ENCODE data around the gene GLP2R.

Gene GLP2R

DNA sequence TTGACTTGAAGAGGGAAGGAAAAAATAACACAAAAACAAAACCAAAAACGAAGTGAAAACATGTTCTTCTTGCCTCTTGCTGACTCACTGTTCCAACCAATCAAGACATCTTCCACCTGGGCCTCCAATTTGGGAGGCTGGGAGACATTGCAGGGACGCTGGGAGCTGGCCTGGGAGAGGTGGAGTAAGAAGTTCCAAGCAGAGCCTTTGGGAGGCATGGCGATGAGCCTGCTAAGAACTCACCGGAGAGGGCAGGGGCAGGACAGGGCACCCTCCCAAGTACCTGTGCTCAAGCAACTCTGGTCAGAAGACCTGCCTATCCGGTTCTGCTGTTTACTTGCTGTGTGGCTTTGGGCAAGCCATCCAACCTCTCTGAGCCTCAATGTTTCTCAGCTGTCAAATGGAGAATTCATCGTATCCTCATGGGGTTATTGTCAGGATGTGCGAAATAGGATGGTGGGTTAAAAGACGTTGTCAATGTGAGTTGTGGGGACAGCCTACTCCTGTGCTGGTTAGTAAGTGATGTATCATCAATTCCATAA lies 856 bp upstream of the GLP2R start:
- Histone ChIP-seq H3K9me3 (ENCODE audit: severe bottlenecking) (no peaks in the 10 kb centered on the region), H3K27me3 (ENCODE audit: insufficient read depth, poor library complexity, severe bottlenecking) (no peaks in the 10 kb centered on the region), H3K36me3 (ENCODE audit: low read depth) (no peaks in the 10 kb centered on the region), H3K4me3 (ENCODE audit: severe bottlenecking) (no peak overlapping the region), H3K27ac (ENCODE audit: poor library complexity, severe bottlenecking) (no peak overlapping the region), H3K4me1 (ENCODE audit: insufficient read depth, poor library complexity, severe bottlenecking) (no peaks in the 10 kb centered on the region)
- TF ChIP-seq, protein P1, sequence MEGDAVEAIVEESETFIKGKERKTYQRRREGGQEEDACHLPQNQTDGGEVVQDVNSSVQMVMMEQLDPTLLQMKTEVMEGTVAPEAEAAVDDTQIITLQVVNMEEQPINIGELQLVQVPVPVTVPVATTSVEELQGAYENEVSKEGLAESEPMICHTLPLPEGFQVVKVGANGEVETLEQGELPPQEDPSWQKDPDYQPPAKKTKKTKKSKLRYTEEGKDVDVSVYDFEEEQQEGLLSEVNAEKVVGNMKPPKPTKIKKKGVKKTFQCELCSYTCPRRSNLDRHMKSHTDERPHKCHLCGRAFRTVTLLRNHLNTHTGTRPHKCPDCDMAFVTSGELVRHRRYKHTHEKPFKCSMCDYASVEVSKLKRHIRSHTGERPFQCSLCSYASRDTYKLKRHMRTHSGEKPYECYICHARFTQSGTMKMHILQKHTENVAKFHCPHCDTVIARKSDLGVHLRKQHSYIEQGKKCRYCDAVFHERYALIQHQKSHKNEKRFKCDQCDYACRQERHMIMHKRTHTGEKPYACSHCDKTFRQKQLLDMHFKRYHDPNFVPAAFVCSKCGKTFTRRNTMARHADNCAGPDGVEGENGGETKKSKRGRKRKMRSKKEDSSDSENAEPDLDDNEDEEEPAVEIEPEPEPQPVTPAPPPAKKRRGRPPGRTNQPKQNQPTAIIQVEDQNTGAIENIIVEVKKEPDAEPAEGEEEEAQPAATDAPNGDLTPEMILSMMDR (IDR thresholded peaks at IDR 0.05; ENCODE audit: poor library complexity, severe bottlenecking), result no peak
- ATAC-seq (ENCODE audit: low read depth), result no peak
- DNase-seq (ENCODE audit: low spot score), result no peak

DNA sequence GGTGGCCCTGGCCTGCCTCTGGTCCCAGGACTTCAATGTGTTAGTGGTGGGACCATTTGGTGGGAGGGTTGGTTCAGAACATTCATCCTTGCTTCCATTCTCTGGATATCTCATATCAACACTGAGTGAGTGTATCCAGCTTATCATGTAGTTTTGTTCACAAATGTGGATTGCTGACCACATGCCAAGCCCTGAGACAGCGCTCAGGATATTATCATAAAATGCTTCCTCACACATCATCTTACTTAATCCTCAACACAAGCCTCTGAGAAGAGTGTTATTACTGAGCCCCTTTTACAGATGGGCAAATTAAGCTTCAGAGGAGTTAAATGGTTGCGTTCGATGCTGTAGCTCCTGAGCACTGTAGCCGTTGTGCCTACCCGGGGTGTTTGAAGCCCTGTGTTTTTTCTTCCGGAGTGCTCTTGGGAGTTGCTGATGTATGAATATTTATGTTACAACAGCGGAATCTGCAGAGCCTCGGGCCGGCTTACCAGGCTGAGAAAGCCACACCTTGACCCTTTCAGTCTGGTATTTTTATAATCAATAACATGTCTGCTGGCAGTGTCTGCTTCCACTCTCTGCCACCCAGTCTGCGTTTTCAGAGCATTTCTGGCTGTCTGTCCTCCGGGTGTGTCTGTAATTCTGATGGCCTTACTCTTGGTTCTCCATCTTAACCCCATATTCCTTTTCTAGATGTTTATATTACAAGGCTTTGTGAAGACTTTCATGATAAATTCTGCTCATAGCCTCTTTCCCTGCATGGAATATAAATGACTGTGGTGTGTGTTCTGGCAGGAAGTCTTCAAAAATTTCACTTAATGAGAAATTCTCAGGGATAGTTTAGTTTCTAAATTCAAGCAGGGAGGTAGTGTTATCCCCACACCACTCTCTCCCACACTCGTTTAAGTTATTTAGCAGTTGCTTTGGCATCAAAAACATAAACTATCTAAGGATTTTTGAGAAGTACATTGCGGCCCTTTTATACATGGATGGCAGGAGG lies 2.9 kb downstream of the GLP2R start:
- no peak overlapping the region for H3K27ac ChIP-seq (ENCODE audit: poor library complexity, severe bottlenecking)
- H3K4me1 ChIP-seq (ENCODE audit: insufficient read depth, poor library complexity, severe bottlenecking), result no peaks in the 10 kb centered on the region
- no peak for ATAC-seq (ENCODE audit: low read depth)
- no peak for DNase-seq (ENCODE audit: low spot score)
- no peaks in the 10 kb centered on the region for H3K36me3 ChIP-seq (ENCODE audit: low read depth)
- TF ChIP-seq, protein P1 (IDR thresholded peaks at IDR 0.05; ENCODE audit: poor library complexity, severe bottlenecking), result no peak
- H3K27me3 ChIP-seq (ENCODE audit: insufficient read depth, poor library complexity, severe bottlenecking), result no peaks in the 10 kb centered on the region
- no peaks in the 10 kb centered on the region for H3K9me3 ChIP-seq (ENCODE audit: severe bottlenecking)
- no peak overlapping the region for H3K4me3 ChIP-seq (ENCODE audit: severe bottlenecking)

DNA sequence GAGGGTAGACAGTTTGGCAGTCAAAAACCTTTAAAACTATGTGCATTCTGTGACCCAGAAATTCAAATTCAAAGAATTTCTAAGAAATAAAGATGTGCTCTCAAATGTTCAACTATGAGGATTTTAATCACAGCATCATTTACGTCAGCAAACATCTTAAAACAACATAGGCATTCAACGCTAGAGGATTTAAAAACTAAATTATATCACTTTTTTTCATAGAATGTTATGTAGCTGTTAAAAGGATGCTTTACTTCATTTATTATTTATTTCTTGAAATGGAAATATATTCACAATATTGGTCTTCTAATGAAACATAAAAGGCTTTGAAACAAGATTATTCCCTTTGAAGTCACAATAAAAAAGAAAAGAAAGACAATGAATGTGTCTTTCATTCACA lies 3.6 kb downstream of the GLP2R start:
- Histone ChIP-seq H3K4me1 (ENCODE audit: insufficient read depth, poor library complexity, severe bottlenecking) (no peaks in the 10 kb centered on the region), H3K4me3 (ENCODE audit: severe bottlenecking) (no peak overlapping the region), H3K27ac (ENCODE audit: poor library complexity, severe bottlenecking) (no peak overlapping the region), H3K9me3 (ENCODE audit: severe bottlenecking) (no peaks in the 10 kb centered on the region), H3K36me3 (ENCODE audit: low read depth) (no peaks in the 10 kb centered on the region), H3K27me3 (ENCODE audit: insufficient read depth, poor library complexity, severe bottlenecking) (no peaks in the 10 kb centered on the region)
- ATAC-seq (ENCODE audit: low read depth) (no peak), DNase-seq (ENCODE audit: low spot score) (no peak)
- TF ChIP-seq, protein P1 (IDR thresholded peaks at IDR 0.05; ENCODE audit: poor library complexity, severe bottlenecking), result no peak

DNA sequence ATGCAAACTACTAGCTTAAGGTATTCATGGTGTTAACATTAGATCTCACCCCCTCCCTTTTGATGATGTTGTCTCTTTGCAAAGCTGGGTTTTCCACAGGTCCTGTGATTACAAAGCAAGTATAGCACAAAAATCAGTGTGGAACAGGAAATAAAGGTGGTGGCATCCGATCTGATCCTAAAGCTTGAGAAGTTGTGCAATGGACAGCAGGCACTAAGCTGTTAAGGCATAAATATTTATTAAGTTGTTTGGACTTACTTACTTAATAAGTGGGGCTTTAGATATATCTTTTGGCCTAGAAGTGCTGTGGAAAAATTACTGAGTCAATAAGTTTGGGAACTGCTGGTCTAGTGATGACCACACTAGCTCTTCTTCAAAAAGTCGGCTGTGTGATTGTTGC lies 5.0 kb downstream of the GLP2R start:
- Histone ChIP-seq H3K27me3 (ENCODE audit: insufficient read depth, poor library complexity, severe bottlenecking) (no peaks in the 10 kb centered on the region), H3K4me3 (ENCODE audit: severe bottlenecking) (no peak overlapping the region), H3K36me3 (ENCODE audit: low read depth) (no peaks in the 10 kb centered on the region), H3K27ac (ENCODE audit: poor library complexity, severe bottlenecking) (no peak overlapping the region), H3K9me3 (ENCODE audit: severe bottlenecking) (no peaks in the 10 kb centered on the region), H3K4me1 (ENCODE audit: insufficient read depth, poor library complexity, severe bottlenecking) (peaks cover 4% of the 10 kb centered on the region)
- no peak for ATAC-seq (ENCODE audit: low read depth)
- TF ChIP-seq, protein P1 (IDR thresholded peaks at IDR 0.05; ENCODE audit: poor library complexity, severe bottlenecking), result no peak
- DNase-seq (ENCODE audit: low spot score), result no peak

DNA sequence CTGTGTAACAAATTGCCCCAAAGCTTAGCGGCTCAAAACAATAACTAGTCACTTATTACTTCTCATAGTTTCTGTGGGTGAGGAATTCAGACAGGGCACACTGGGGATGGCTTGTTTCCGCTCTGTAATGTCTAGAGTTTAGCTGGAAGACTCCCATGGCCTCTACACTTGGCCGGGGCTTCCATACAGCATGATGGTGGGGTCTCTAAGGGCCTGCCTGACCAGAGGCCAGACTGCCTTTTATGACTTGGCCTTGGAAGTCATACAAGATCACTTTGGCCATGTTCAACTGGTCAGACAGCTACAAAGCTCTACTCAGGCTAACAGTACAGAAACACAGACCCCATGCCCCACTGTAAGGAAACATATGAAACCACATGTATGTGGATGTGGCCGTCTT lies 8.2 kb downstream of the GLP2R start:
- no peak for ATAC-seq (ENCODE audit: low read depth)
- Histone ChIP-seq H3K36me3 (ENCODE audit: low read depth) (no peaks in the 10 kb centered on the region), H3K4me3 (ENCODE audit: severe bottlenecking) (no peak overlapping the region), H3K9me3 (ENCODE audit: severe bottlenecking) (no peaks in the 10 kb centered on the region), H3K4me1 (ENCODE audit: insufficient read depth, poor library complexity, severe bottlenecking) (peaks cover 34% of the 10 kb centered on the region), H3K27ac (ENCODE audit: poor library complexity, severe bottlenecking) (no peak overlapping the region), H3K27me3 (ENCODE audit: insufficient read depth, poor library complexity, severe bottlenecking) (no peaks in the 10 kb centered on the region)
- TF ChIP-seq, protein P1 (IDR thresholded peaks at IDR 0.05; ENCODE audit: poor library complexity, severe bottlenecking), result no peak
- DNase-seq (ENCODE audit: low spot score), result no peak
